ENCODE measurements around the gene CYS1. TPM values are rescaled to one million over a fixed set of nuclear protein-coding genes. Genes with fewer than 3 reads are reported as not detected.

The CYS1 gene
- polyA plus RNA-seq, 1 experiment = 2.5 TPM

DNA sequence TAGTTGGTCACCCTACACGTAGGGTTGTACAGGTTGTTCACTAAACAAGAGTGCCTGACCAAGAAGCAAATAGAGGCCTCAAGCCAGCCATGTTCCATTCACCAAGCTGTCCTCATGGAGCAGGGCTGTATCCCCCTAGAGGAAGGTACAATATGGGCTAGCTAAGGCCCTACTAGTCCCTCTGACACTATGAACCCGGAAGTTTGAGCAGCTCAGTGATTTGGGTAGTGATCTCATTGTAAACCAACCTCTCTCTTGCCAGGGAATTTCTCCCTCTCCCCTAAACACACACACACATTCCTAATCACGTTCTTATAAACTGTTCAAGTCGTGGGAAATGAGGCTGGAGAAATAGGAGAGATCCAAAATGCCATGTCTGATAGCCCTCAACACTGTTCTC lies 6.7 kb upstream of the CYS1 start:
- POLR2A ChIA-PET = no interaction called here
- H3K4me3 ChIP-seq (ENCODE audit: low read depth, low read length) = no peak overlapping the region
- H3K36me3 ChIP-seq (ENCODE audit: control insufficient read depth, insufficient read depth, low read length) = no peaks in the 10 kb centered on the region
- H3K27me3 ChIP-seq (ENCODE audit: control insufficient read depth, insufficient read depth, low read length) = peaks cover 35% of the 10 kb centered on the region
- CTCF ChIA-PET = interaction anchor here (11.7 kb wide), 1 partner anchor 10 kb away, joined by 101 read pairs; no protein-coding TSS in a partner anchor
- TF ChIP-seq, protein P1, sequence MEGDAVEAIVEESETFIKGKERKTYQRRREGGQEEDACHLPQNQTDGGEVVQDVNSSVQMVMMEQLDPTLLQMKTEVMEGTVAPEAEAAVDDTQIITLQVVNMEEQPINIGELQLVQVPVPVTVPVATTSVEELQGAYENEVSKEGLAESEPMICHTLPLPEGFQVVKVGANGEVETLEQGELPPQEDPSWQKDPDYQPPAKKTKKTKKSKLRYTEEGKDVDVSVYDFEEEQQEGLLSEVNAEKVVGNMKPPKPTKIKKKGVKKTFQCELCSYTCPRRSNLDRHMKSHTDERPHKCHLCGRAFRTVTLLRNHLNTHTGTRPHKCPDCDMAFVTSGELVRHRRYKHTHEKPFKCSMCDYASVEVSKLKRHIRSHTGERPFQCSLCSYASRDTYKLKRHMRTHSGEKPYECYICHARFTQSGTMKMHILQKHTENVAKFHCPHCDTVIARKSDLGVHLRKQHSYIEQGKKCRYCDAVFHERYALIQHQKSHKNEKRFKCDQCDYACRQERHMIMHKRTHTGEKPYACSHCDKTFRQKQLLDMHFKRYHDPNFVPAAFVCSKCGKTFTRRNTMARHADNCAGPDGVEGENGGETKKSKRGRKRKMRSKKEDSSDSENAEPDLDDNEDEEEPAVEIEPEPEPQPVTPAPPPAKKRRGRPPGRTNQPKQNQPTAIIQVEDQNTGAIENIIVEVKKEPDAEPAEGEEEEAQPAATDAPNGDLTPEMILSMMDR (IDR thresholded peaks at IDR 0.05; ENCODE audit: insufficient read depth, low read depth, low read length) = no peak
- no peak for DNase-seq (ENCODE audit: low read depth)

DNA sequence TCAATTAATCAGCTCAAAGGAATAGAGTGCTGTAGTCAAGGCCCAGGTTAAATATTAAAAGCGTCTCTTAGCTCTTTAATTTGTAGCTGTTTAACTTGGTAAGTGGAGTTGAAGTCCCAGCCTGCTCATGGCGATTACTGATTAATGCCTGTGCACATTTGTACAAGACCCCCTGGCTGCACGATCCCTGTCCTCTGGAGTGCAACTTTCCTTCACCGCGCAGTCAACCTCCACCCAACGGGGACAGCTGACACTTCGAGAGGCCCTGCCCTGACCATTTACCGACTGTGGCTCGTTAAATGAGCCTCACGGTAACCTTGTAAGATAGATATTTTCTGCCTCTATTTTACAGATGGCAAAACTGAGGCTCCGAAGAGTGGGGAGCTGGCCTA lies 5.5 kb upstream of the CYS1 start:
- Histone ChIP-seq H3K4me3 (ENCODE audit: low read depth, low read length) (no peak overlapping the region), H3K36me3 (ENCODE audit: control insufficient read depth, insufficient read depth, low read length) (no peaks in the 10 kb centered on the region), H3K27me3 (ENCODE audit: control insufficient read depth, insufficient read depth, low read length) (peaks cover 28% of the 10 kb centered on the region)
- ChIA-PET CTCF (interaction anchor here (0.9 to 11.7 kb wide), 4 partner anchors 11 to 349 kb away, joined by 3 to 101 read pairs (median 7); no protein-coding TSS in a partner anchor), POLR2A (no interaction called here)
- DNase-seq (ENCODE audit: low read depth) = no peak
- TF ChIP-seq, protein P1 (IDR thresholded peaks at IDR 0.05; ENCODE audit: insufficient read depth, low read depth, low read length) = no peak

DNA sequence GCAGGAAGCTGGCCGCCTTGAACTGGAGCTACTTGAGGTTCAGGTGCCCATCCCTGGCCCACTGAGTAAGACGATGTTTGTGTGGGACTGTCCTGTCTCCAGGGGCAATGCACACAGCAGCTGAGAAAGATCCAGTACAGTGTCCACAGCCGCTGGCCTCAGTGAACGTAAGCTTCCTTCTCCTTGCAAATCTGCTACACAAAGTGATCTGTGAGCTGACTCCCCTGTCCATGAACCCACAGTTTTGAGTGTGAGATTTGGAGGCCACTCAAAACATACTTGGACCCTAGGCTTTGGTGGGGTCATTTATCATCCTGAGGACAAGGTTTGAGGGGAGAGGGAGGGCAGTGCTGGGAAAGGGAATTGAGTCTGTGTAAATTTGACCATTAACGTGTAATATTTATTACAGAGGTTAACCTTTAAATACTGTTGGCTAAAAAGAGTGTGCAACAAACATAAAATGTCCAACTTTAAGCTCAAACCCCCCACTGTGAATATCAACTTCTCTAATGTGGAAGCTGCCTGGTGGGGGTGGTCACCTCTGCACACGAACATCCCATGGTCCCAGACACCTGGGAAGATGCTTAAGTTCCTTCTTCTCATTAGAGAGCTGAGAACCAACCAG lies 4.9 kb upstream of the CYS1 start:
- DNase-seq (ENCODE audit: low read depth) = no peak
- POLR2A ChIA-PET = interaction anchor here (0.6 kb wide), 1 partner anchor 1235 kb away, joined by 4 read pairs; no protein-coding TSS in a partner anchor
- TF ChIP-seq, protein P1 (IDR thresholded peaks at IDR 0.05; ENCODE audit: insufficient read depth, low read depth, low read length) = no peak
- Histone ChIP-seq H3K36me3 (ENCODE audit: control insufficient read depth, insufficient read depth, low read length) (no peaks in the 10 kb centered on the region), H3K27me3 (ENCODE audit: control insufficient read depth, insufficient read depth, low read length) (peaks cover 27% of the 10 kb centered on the region), H3K4me3 (ENCODE audit: low read depth, low read length) (no peak overlapping the region)
- CTCF ChIA-PET = interaction anchor here (0.9 to 11.7 kb wide), 4 partner anchors 12 to 350 kb away, joined by 3 to 101 read pairs (median 7); no protein-coding TSS in a partner anchor

DNA sequence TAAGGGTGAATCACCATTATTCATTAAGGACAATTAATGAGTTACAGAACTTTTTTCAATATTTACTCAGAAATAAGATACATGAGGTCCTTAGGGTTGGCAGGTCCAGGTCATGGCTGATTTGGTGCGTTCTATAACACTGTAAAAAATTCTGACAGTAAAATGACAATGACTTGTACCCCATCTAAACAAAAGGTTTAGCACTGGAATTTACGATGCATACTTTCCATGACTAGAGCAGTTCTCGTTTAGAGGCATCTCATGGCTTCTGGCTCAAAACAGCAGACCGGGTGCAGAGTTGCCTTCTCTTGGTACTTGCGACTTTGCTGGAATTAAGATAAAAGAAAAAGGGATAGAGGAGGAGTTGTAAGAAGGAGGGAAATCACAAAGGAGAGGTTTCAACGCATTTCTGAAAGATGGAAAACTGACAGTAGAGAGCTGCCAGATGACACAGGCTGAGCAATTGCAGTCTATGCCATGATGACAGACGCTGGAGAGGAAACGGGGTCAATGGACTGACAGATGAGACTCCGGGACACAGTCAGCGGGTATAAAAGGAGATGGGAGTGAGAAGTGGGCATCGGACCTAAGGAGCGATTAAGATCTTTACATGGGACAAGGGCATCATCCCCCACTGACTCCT lies 4.1 kb upstream of the CYS1 start:
- DNase-seq (ENCODE audit: low read depth) = no peak
- H3K36me3 ChIP-seq (ENCODE audit: control insufficient read depth, insufficient read depth, low read length) = no peaks in the 10 kb centered on the region
- peaks cover 25% of the 10 kb centered on the region for H3K27me3 ChIP-seq (ENCODE audit: control insufficient read depth, insufficient read depth, low read length)
- ChIA-PET CTCF (interaction anchor here (1.6 to 11.7 kb wide), 3 partner anchors 12 to 351 kb away, joined by 4 to 101 read pairs (median 9); no protein-coding TSS in a partner anchor), POLR2A (no interaction called here)
- H3K4me3 ChIP-seq (ENCODE audit: low read depth, low read length) = no peak overlapping the region
- TF ChIP-seq, protein P1 (IDR thresholded peaks at IDR 0.05; ENCODE audit: insufficient read depth, low read depth, low read length) = no peak

DNA sequence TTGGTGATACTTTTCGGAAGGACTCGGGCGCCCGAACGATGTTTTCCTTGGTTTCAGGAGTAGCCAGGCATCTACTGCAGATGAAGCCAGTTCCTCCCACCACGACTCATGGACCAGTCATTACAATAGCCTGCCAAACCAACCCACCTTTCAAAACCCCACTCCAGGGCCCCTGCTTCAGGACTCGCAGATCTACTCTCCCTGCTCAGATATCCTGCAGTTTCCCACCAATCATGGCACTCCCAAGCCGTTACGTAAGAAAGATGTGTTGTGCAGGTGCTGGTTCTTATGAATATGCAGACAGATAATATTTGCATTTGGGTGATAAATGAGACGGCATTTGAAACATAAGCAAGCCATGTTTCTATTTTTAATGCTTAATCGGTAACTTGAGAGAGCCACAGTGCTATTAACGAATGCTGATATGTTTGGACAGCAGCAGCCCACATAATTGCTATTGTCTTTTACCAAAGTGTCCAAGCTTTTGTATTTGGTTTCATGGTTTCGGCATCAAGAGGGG lies 3.5 kb upstream of the CYS1 start:
- H3K27me3 ChIP-seq (ENCODE audit: control insufficient read depth, insufficient read depth, low read length) = peaks cover 25% of the 10 kb centered on the region
- DNase-seq (ENCODE audit: low read depth) = no peak
- H3K36me3 ChIP-seq (ENCODE audit: control insufficient read depth, insufficient read depth, low read length) = no peaks in the 10 kb centered on the region
- CTCF ChIA-PET = interaction anchor here (0.9 to 11.7 kb wide), 5 partner anchors 11 to 576 kb away, joined by 3 to 101 read pairs (median 4); no protein-coding TSS in a partner anchor
- H3K4me3 ChIP-seq (ENCODE audit: low read depth, low read length) = no peak overlapping the region
- TF ChIP-seq, protein P1 (IDR thresholded peaks at IDR 0.05; ENCODE audit: insufficient read depth, low read depth, low read length) = no peak
- POLR2A ChIA-PET = no interaction called here

All from BJ (cell line).